Endothelial cell (in vitro differentiated cells): ENCODE data around the gene DFFB. TPM values are rescaled to one million over a fixed set of nuclear protein-coding genes. Genes with fewer than 3 reads are reported as not detected.

Experiments
- DNase-seq: peaks from one replicate; pipeline ENCODE4 v3.0.0; 2021; ENCODE audit warnings: low spot score
- H3K27ac Mint-ChIP-seq: one replicate; pipeline ENCODE4 v1.8.0; 2021; ENCODE audit warnings: mixed read lengths, inconsistent platforms; ENCODE audit not compliant: unreplicated experiment
- H3K27me3 Mint-ChIP-seq: one replicate; pipeline ENCODE4 v1.8.0; 2021; ENCODE audit warnings: mild to moderate bottlenecking, moderate library complexity, mixed read lengths, inconsistent platforms; ENCODE audit not compliant: unreplicated experiment
- H3K36me3 Mint-ChIP-seq: one replicate; pipeline ENCODE4 v1.8.0; 2021; ENCODE audit warnings: mild to moderate bottlenecking, low read depth, mixed read lengths, inconsistent platforms; ENCODE audit not compliant: unreplicated experiment
- H3K4me1 Mint-ChIP-seq: one replicate; pipeline ENCODE4 v1.8.0; 2021; ENCODE audit warnings: mild to moderate bottlenecking, mixed read lengths, inconsistent platforms; ENCODE audit not compliant: unreplicated experiment
- H3K4me3 Mint-ChIP-seq: one replicate; pipeline ENCODE4 v1.8.0; 2021; ENCODE audit warnings: mild to moderate bottlenecking, mixed read lengths, inconsistent platforms; ENCODE audit not compliant: unreplicated experiment
- H3K9me3 Mint-ChIP-seq: one replicate; pipeline ENCODE4 v1.8.0; 2021; ENCODE audit warnings: mixed read lengths, inconsistent platforms; ENCODE audit not compliant: unreplicated experiment
- CTCF ChIP-seq: fragments of 200-600 bp; sonication (generic); IDR thresholded peaks from one replicate; pipeline ENCODE4 v1.5.0; 2021; ENCODE audit warnings: antibody characterized with exemption; ENCODE audit not compliant: unreplicated experiment
- total RNA-seq: library from RNA; stranded (reverse); fragmentation: NEBNext Ultra II Directional; extraction: Animal tissue kit (Norgen Biotek cat#: 25700); gene quantifications from one replicate; pipeline ENCODE4 v1.2.1, GENCODE V29; 2021; ENCODE audit not compliant: unreplicated experiment

DFFB gene
- total RNA-seq, 1 donor from 2014 or later, result 6.8 TPM

- Mint-ChIP-seq H3K36me3 (peaks cover 9% of the 10 kb centered on the region), H3K27ac (no peak overlapping the region), H3K27me3 (peaks cover 4% of the 10 kb centered on the region), H3K9me3 (peaks cover 5% of the 10 kb centered on the region), H3K4me1 (no peaks in the 10 kb centered on the region), H3K4me3 (no peak overlapping the region)
- DNase-seq, result no peak
- no peak for TF ChIP-seq CTCF
These were observed 67.0 kb downstream of the DFFB start for GRCh38 chr1:3924186-3924824.

GRCh38 chr1:3924825-3925220 is 67.5 kb downstream of the DFFB start:
- Mint-ChIP-seq H3K4me3 (no peak overlapping the region), H3K27me3 (peaks cover 5% of the 10 kb centered on the region), H3K36me3 (peaks cover 13% of the 10 kb centered on the region), H3K9me3 (peaks cover 8% of the 10 kb centered on the region), H3K4me1 (no peaks in the 10 kb centered on the region), H3K27ac (no peak overlapping the region)
- DNase-seq, result no peak
- no peak for TF ChIP-seq CTCF

- Mint-ChIP-seq H3K4me3 (no peak overlapping the region), H3K27me3 (peaks cover 8% of the 10 kb centered on the region), H3K9me3 (peaks cover 11% of the 10 kb centered on the region), H3K36me3 (peaks cover 16% of the 10 kb centered on the region), H3K4me1 (no peaks in the 10 kb centered on the region), H3K27ac (no peak overlapping the region)
- DNase-seq, result no peak
- no peak for TF ChIP-seq CTCF
These were observed 68.0 kb downstream of the DFFB start for GRCh38 chr1:3925256-3925655.

GRCh38 chr1:3925762-3926161 is 68.5 kb downstream of the DFFB start:
- no peak overlapping the region for H3K4me3 Mint-ChIP-seq
- H3K36me3 Mint-ChIP-seq, result peaks cover 21% of the 10 kb centered on the region
- no peak overlapping the region for H3K27ac Mint-ChIP-seq
- H3K9me3 Mint-ChIP-seq, result peaks cover 15% of the 10 kb centered on the region
- no peak for DNase-seq
- H3K27me3 Mint-ChIP-seq, result peaks cover 12% of the 10 kb centered on the region
- no peaks in the 10 kb centered on the region for H3K4me1 Mint-ChIP-seq
- TF ChIP-seq CTCF, result no peak

GRCh38 chr1:3926956-3927355 is 69.7 kb downstream of the DFFB start:
- H3K27me3 Mint-ChIP-seq, result peaks cover 12% of the 10 kb centered on the region
- no peak for TF ChIP-seq CTCF
- no peak overlapping the region for H3K4me3 Mint-ChIP-seq
- DNase-seq, result no peak
- peaks cover 15% of the 10 kb centered on the region for H3K9me3 Mint-ChIP-seq
- H3K4me1 Mint-ChIP-seq, result no peaks in the 10 kb centered on the region
- no peak overlapping the region for H3K27ac Mint-ChIP-seq
- peaks cover 21% of the 10 kb centered on the region for H3K36me3 Mint-ChIP-seq
